ENCODE data around the gene ATAD3B.
"Not testable (repeated sequence)": the region's sequence is repeated elsewhere in the genome, so short reads cannot be mapped to it uniquely, and the experiment has no call there.

ATAD3B gene

GRCh38 chr1:1434131-1434823 is 37.3 kb upstream of the ATAD3B start:
- no peak for DNase-seq

DNA sequence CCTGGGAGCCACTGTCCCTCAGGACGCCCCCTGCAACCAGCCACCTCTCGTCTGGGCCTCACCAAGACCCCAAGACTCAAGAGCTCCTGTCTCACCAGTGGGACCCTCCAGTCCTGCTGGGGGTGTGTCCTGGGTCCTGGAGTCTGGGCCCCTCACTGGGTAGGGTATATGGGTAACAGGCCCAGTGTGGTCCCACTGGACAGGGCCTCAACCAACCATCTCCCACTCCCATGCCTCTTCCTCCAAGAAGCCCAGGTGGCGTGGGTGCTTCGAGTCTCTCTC is 36.8 kb upstream of the ATAD3B start:
- no peak for DNase-seq

DNA sequence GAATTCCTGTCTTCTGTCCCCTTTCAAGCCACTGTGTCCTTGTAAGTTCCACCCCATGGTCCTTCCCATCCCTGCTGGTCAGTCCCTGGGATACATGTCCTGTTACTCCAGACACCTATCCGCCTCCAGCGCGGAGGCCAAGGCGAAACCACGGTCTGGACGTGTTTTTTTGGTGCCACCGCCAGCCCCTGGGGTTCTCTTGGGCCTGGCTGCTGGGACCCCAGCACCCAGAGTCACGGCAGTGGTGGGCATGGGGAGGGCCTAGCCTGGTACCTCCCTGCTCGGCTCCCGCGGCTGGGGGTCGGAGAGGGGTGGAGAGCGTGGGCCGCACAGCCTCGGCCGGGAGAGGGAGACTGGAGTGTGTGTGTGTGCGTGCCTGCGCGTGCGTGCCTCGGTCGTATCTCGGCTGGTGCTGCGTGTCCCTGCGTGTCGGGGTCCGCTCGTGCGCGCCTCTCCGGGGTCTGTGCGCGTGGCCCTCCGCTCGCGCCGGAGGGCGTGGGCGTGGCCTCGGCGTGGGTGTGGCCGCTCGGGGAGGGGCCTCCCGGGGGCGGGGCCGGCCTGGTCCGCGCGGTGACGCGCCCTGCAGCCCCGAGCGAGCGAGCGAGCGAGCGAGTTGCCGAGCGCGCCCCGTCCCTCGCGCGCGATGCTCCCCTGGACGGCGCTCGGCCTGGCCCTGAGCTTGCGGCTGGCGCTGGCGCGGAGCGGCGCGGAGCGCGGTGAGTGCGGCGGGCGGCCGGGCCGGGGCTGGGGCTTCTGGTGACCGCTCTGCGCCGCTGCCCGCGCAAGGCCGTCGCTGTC is 36.3 kb upstream of the ATAD3B start, which contains the start of gene VWA1:
VWA1 (plus strand) TSS at position 585 of the 798 bp plus-strand sequence; CDS start at position 644, 59 bp downstream.
- DNase-seq: peak; percentile 68

DNA sequence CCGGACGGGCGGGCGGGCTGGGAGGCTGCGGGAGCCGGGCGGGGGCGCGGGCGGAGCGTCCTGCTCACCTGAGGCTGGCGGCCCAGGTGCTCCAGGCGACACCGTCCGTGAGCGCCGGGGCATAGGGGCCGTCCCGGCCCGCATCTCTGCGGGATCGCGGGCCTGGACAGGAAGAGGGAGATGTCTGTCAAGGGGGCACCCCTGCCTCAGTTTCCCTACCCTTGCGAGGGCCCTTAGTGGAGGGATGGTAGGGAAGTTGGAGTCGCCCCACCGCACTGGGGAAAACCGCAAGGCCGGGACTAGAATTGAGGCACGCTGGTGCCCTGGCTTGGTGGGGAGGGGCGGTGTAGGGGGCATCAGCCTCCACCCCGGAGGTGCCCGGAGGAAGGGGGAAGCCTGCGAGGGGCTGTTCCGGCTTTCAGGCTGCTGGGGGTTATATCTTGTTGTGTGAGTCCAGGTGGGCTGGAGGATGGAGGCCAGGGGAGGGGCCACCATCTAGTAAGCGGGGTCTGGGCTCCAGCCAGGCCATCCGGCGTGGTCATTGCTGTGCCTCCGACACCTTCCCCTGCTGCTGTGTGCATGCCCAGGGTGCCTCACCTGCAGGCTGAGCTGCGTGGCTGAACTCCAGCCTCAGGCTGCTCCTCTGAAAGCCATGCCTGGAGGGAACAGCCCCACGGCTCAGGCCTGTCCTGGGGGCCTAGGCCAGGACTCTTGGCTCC is 35.5 kb upstream of the ATAD3B start:
- no peak for DNase-seq

- DNase-seq: no peak
Measured at GRCh38 chr1:1436630-1437032, 34.9 kb upstream of the ATAD3B start.

- DNase-seq: no peak
Measured at GRCh38 chr1:1437033-1437903, 34.3 kb upstream of the ATAD3B start.

GRCh38 chr1:1437904-1438376 is 33.6 kb upstream of the ATAD3B start:
- DNase-seq: no peak

GRCh38 chr1:1438531-1439381 is 32.8 kb upstream of the ATAD3B start:
- DNase-seq: no peak

- no peak for DNase-seq
Measured at GRCh38 chr1:1439546-1440261, 31.9 kb upstream of the ATAD3B start.

DNA sequence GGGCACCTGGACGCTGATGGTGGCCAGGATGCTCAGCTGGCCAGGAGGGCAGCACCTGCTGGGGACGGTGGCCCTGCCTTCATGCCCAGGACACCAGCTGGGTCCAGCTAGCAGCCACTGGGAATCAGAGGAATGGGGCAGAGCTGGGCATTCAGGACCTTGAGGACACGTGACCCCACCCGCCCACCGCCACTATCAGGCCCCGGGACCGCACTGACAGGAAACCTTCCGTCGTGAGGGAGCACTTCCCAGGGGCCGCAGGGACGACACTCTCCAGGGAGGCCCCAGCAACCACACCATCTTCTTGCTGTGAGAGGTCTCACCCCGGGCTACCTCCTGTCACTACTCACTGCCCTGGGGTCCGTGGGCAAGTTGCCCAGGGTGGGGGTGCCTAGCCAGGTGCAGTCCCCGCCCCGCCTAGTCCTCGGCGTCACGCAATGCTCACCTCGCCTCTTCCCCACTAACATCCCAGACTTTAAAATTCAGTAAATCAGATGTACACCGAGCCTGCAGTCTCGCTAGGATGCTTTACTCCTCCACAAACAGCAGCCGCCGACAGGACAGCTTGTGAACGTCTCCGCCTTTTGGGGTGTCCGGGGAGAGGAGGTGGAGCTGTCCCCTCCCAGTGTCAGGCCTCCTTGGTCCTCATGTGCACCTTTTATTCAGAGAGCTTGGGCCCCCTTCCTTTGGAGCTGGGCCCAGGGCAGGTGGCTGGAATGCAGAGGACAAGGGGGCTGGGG is 31.1 kb upstream of the ATAD3B start:
- DNase-seq: no peak

- peak; percentile 54 for DNase-seq
Measured at GRCh38 chr1:1441002-1441888, 30.3 kb upstream of the ATAD3B start.

DNA sequence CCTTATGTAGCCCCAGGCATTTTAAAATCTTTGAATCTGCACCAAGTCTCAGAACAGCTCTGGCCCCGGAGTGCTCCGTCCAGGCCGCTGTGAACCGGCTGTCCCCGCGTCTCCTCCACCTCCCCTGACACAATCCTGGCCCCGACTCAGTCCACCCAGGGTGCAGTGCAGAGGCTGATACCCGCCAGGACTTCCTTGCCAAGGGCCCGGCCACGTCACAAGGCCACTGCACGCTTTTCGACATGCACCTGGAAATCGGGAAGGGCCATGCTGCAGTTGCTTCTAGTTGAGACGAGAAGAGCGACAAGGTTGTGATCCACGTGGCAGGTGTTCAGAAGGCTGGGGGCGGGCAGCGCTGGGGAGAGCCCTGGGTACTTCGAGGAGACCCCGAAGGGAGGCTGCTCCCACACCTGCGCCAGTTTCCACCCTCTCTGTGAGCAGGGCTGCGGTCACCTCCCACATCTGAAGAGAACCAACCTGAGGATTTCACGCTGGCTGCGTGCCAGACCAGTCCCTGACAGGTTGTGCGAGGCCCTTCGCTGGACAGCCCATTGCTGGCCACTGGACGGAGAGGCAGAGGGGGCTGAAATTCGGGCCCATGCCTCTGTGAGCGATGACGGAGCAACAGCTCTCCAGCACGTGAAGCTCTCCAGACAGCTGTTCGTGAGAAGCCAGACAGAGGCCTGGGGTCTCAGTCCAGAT is 29.3 kb upstream of the ATAD3B start:
- no peak for DNase-seq

DNA sequence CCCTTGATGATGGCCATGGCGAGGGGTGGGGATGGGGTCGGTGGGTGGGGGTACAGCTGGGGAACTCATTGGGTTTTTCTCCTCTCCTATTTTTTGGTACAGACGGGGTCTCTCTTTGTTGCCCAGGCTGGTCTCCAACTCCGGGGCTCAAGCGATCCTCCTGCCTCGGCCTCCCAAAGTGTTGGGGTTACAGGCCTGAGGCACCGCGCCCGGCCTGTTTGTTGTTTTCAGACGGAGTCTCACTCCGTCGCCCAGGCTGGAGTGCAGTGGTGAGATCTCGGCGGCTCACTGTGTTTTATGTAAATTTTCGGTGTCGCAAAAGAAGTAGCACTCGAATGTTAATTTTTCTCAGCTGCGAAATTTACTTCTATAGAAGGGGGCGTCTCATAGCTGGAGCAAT is 24.9 kb upstream of the ATAD3B start:
- DNase-seq: not testable (repeated sequence)

- no peak for DNase-seq
Measured at GRCh38 chr1:1449099-1449739, 22.3 kb upstream of the ATAD3B start, which contains the start of gene ATAD3C. ATAD3C (plus strand) TSS chr1:1449689; CDS start chr1:1450684, 995 bp downstream.

DNA sequence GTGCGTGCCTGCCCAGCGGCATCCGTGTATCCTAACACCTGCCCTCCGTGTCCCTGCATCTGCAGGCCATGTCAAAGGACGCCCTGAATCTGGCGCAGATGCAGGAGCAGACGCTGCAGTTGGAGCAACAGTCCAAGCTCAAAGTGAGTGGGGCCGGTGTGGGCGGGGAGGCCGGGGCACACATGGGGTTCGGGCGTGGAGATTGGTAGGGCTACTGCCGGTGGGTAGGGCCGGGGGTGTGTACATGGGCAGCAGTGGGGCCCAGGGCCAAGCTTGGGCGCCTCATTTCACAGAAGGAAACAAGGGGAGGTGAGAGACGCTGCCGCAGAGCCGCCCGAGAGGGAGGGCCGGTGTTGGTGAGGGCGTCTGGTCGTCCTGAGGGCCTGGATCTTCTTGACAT is 20.9 kb upstream of the ATAD3B start:
- not testable (repeated sequence) for DNase-seq

DNA sequence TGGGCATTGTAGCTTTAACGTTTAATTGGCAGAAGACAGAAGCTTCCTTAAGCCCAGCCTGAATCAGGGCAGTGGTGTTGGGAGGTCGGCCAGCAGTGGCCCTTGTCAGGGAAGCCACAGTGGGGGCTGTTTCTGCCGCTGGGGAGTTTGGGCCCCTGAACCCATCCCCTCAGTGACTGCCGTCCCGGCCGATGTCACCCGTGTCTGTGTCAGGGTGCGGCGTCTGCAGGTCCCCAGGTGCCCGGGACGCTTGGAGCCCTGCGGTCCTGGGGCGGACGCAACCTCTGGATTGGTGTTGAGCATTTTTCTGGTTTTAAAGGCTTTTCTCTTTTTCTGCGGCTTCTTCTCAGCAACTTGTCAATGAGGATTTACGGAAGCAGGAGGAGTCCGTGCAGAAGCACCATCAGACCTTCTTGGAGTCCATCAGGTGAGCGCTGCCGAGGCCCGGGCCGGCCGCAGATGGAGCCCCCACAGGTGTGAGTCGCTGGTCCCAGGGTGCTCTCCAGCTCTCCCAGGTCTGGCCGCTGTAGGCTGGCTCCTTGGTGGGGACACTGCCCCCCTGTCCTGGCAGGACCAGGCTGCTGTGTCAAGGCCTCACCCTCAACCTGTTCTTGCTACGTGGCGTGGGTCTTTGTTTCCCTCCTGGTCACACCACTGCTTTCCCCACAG is 19.7 kb upstream of the ATAD3B start:
- no peak for DNase-seq

DNA sequence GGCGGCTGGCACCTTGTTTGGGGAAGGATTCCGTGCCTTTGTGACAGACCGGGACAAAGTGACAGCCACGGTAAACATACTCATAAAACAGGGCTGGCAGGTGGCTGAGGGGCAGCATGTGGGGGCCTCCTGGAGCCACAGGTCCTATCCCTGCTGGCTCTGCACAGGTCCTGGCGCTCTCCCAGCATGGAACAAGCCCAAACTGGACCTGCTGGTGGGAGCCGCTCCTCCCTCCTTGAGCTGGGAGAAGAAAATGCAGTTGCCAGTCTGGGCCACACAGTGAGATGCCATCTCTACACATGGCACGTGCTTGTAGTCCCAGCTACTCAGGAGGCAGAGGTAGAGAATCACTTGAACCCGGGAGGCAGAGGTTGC is 19.2 kb upstream of the ATAD3B start:
- DNase-seq: not testable (repeated sequence)
